H1 (cell line): ENCODE measurements around the gene C2CD4A. TPM values are rescaled to one million over a fixed set of nuclear protein-coding genes. Genes with fewer than 3 reads are reported as not detected.

Experiments
- CTCF ChIA-PET: fragments of 300-600 bp; sonication (Branson Sonifier 250); formaldehyde crosslinking; loops from one replicate; lab custom pipeline; 2021; ENCODE audit not compliant: partially characterized antibody; lab: Charles Lee
- POLR2A ChIA-PET: fragments of 300-600 bp; sonication (Branson Sonifier 250); formaldehyde crosslinking; loops from one replicate; lab custom pipeline; 2021; ENCODE audit warnings: inconsistent platforms; ENCODE audit not compliant: partially characterized antibody; lab: Charles Lee
- DNase-seq, 2 experiments: peaks; one replicate each; pipeline versions ENCODE4 v3.0.0 to v3.0.0-alpha.2; 2010 to 2022; ENCODE audit warnings: low spot score in 2 of 2, low read depth in 1 of 2, mixed read lengths in 1 of 2
- FAIRE-seq: peaks from 2 replicates; lab custom pipeline; 2011; peaks lifted over from hg19 to GRCh38; lab: Jason Lieb, UNC
- H2AFZ ChIP-seq: 2 replicates; pipeline ENCODE4 v1.8.1; 2012; ENCODE audit warnings: low read length, inconsistent platforms
- H2AK5ac ChIP-seq: 2 replicates; pipeline ENCODE4 v1.6.1; 2013; ENCODE audit warnings: low read depth, low read length
- H2BK120ac ChIP-seq: replicated peaks from 2 replicates; pipeline ENCODE3; 2013; ENCODE audit warnings: low read depth, low read length, inconsistent platforms
- H2BK12ac ChIP-seq: 2 replicates; pipeline ENCODE4 v1.6.1; 2013; ENCODE audit warnings: low read depth, low read length
- H2BK15ac ChIP-seq: 2 replicates; pipeline ENCODE4 v1.6.1; 2013; ENCODE audit warnings: low read length
- H2BK20ac ChIP-seq: 2 replicates; pipeline ENCODE4 v1.6.1; 2013; ENCODE audit warnings: low read length
- H2BK5ac ChIP-seq: 2 replicates; pipeline ENCODE4 v1.6.1; 2013; ENCODE audit warnings: low read depth, low read length
- H3K14ac ChIP-seq: 2 replicates; pipeline ENCODE4 v1.6.1; 2013; ENCODE audit warnings: inconsistent platforms; ENCODE audit not compliant: insufficient read length
- H3K18ac ChIP-seq: 2 replicates; pipeline ENCODE4 v1.6.1; 2013; ENCODE audit warnings: low read length; ENCODE audit errors: extremely low read depth
- H3K23ac ChIP-seq: 2 replicates; pipeline ENCODE4 v1.6.1; 2013; ENCODE audit warnings: inconsistent platforms; ENCODE audit not compliant: insufficient read length
- H3K23me2 ChIP-seq: 2 replicates; pipeline ENCODE4 v1.6.1; 2013; ENCODE audit warnings: low read depth, low read length
- H3K27ac ChIP-seq: 2 replicates; pipeline ENCODE4 v1.6.1; 2011; ENCODE audit warnings: low read depth, low read length, inconsistent platforms
- H3K27me3 ChIP-seq, 4 experiments: replicated peaks in 1 of 4; 1 replicate in 1 of 4; 2 replicates in 3 of 4; pipeline versions ENCODE4 v1.6.1 to v1.8.1; 2011 to 2013; ENCODE audit warnings: low read length in 3 of 4, mild to moderate bottlenecking in 3 of 4, inconsistent platforms in 2 of 4, mixed read lengths in 2 of 4, moderate library complexity in 1 of 4; ENCODE audit not compliant: control insufficient read depth in 3 of 4, insufficient read depth in 3 of 4; ENCODE audit errors: extremely low read depth in 1 of 4
- H3K36me3 ChIP-seq, 4 experiments: 2 replicates each; pipeline versions ENCODE4 v1.6.1 to v1.8.1; 2011 to 2013; ENCODE audit warnings: mild to moderate bottlenecking in 4 of 4, low read length in 3 of 4, moderate library complexity in 2 of 4, control low read depth in 1 of 4, inconsistent platforms in 1 of 4; ENCODE audit not compliant: insufficient read depth in 4 of 4, control insufficient read depth in 2 of 4
- H3K4ac ChIP-seq: replicated peaks from 2 replicates; pipeline ENCODE3; 2013; ENCODE audit warnings: low read length, low read depth, mixed read lengths, inconsistent platforms; ENCODE audit not compliant: insufficient read length
- H3K4me1 ChIP-seq, 4 experiments: replicated peaks in 1 of 4; 1 replicate in 1 of 4; 2 replicates in 3 of 4; pipeline versions ENCODE4 v1.6.1 to v1.8.1; 2011 to 2013; ENCODE audit warnings: low read length in 3 of 4, inconsistent platforms in 2 of 4, mixed read lengths in 1 of 4; ENCODE audit not compliant: insufficient read depth in 4 of 4, control insufficient read depth in 3 of 4
- H3K4me2 ChIP-seq, 2 experiments: 2 replicates each; pipeline versions ENCODE4 v1.6.1 to v1.8.1; 2011 to 2013; ENCODE audit warnings: low read depth in 2 of 2, low read length in 2 of 2, control low read depth in 1 of 2, inconsistent platforms in 1 of 2, mild to moderate bottlenecking in 1 of 2; ENCODE audit not compliant: insufficient read depth in 1 of 2
- H3K4me3 ChIP-seq, 4 experiments: fragments of 200-600, 300-600 bp in 1 of 4; sonication (generic), shearing (Covaris generic), sonication (Bioruptor Twin) in 1 of 4; 2 replicates each; pipeline versions ENCODE4 v1.5.1 to v1.8.1; 2011 to 2016; ENCODE audit warnings: low read length in 4 of 4, low read depth in 3 of 4, control low read depth in 2 of 4, inconsistent platforms in 2 of 4, mild to moderate bottlenecking in 2 of 4, mixed read lengths in 1 of 4, moderate library complexity in 1 of 4; ENCODE audit not compliant: insufficient read depth in 2 of 4; ENCODE audit errors: extremely low read depth in 1 of 4
- H3K56ac ChIP-seq: replicated peaks from 2 replicates; pipeline ENCODE3; 2013; ENCODE audit warnings: low read depth, mild to moderate bottlenecking, mixed read lengths, low read length, inconsistent platforms; ENCODE audit not compliant: insufficient read length
- H3K79me1 ChIP-seq: 2 replicates; pipeline ENCODE4 v1.6.1; 2013; ENCODE audit warnings: low read depth, low read length, control low read depth
- H3K79me2 ChIP-seq, 2 experiments: 2 replicates each; pipeline versions ENCODE4 v1.6.1 to v1.8.1; 2012 to 2013; ENCODE audit warnings: low read length in 2 of 2, mild to moderate bottlenecking in 2 of 2, inconsistent platforms in 1 of 2; ENCODE audit not compliant: insufficient read depth in 2 of 2, control insufficient read depth in 1 of 2
- H3K9ac ChIP-seq, 4 experiments: replicated peaks in 1 of 4; 1 replicate in 1 of 4; 2 replicates in 3 of 4; pipeline versions ENCODE4 v1.6.1 to v1.8.1; 2011 to 2013; ENCODE audit warnings: low read depth in 3 of 4, low read length in 3 of 4, control low read depth in 2 of 4, mild to moderate bottlenecking in 2 of 4, moderate library complexity in 2 of 4, inconsistent platforms in 1 of 4; ENCODE audit errors: extremely low read depth in 1 of 4
- H3K9me3 ChIP-seq, 2 experiments: 2 replicates each; pipeline versions ENCODE4 v1.6.1 to v1.8.1; 2012 to 2013; ENCODE audit warnings: mild to moderate bottlenecking in 2 of 2, moderate library complexity in 2 of 2, control low read depth in 1 of 2, inconsistent platforms in 1 of 2, low read depth in 1 of 2, low read length in 1 of 2, mixed read lengths in 1 of 2; ENCODE audit not compliant: insufficient read depth in 2 of 2
- H4K20me1 ChIP-seq, 2 experiments: replicated peaks in 1 of 2; 2 replicates each; pipeline versions ENCODE3 to v1.8.1; 2011 to 2013; ENCODE audit warnings: inconsistent platforms in 2 of 2, low read length in 2 of 2, mild to moderate bottlenecking in 1 of 2; ENCODE audit not compliant: insufficient read depth in 2 of 2, control insufficient read depth in 1 of 2
- H4K5ac ChIP-seq: 2 replicates; pipeline ENCODE4 v1.6.1; 2013; ENCODE audit warnings: low read length, low read depth, mixed read lengths, inconsistent platforms; ENCODE audit not compliant: insufficient read length
- H4K8ac ChIP-seq: 2 replicates; pipeline ENCODE4 v1.8.0; 2013; ENCODE audit warnings: mild to moderate bottlenecking, moderate library complexity, low read length, inconsistent platforms; ENCODE audit not compliant: insufficient read depth; ENCODE audit errors: extremely low read depth
- H4K91ac ChIP-seq: replicated peaks from 2 replicates; pipeline ENCODE3; 2013; ENCODE audit warnings: low read length, mixed read lengths, inconsistent platforms; ENCODE audit not compliant: insufficient read length
- EGR1 ChIP-seq: IDR thresholded peaks from 2 replicates; pipeline ENCODE4 v1.6.1; 2011; ENCODE audit warnings: low read depth, low read length, borderline replicate concordance
- WGBS, 2 experiments: shearing (Covaris generic) in 1 of 2; methylation state at CpG; one replicate each; pipeline versions ENCODE4 v1.1.6 to v1.1.7; 2013 to 2015; ENCODE audit warnings: low lambda C conversion rate in 2 of 2, mixed read lengths in 2 of 2, inconsistent platforms in 1 of 2, low coverage in 1 of 2, missing lambda C conversion rate in 1 of 2; ENCODE audit not compliant: insufficient replicate concordance in 2 of 2, insufficient coverage in 1 of 2, insufficient read length in 1 of 2; ENCODE audit errors: extremely low coverage in 1 of 2, missing lambda C conversion rate in 1 of 2; 5-methylcytosine and 5-hydroxymethylcytosine counted together
- polyA plus RNA-seq, 7 experiments: library from polyadenylated mRNA; depleted of rRNA in 3 of 7; stranded (reverse) in 5 of 7; unstranded in 2 of 7; fragments of >200 nt in 5 of 7; fragments of 200-250 nt in 2 of 7; gene quantifications; 1 replicate in 5 of 7; 2 replicates in 1 of 7; 4 replicates in 1 of 7; pipeline versions ENCODE4 v1.2.1 to v1.2.3, GENCODE V29; 2011 to 2013; ENCODE audit warnings: missing spikeins in 2 of 7, mixed read lengths in 2 of 7
- total RNA-seq: library from RNA; stranded (reverse); fragmentation: NEBNext Ultra II Directional; extraction: Animal tissue kit (Norgen Biotek cat#: 25700); gene quantifications from 2 replicates; pipeline ENCODE4 v1.2.1, GENCODE V29; 2021

The C2CD4A gene
- total and polyA plus RNA-seq, 2 of the 8 experiments (the other 6 are each of a cell fraction or from before 2014, with no cell fraction given) = not detected

DNA sequence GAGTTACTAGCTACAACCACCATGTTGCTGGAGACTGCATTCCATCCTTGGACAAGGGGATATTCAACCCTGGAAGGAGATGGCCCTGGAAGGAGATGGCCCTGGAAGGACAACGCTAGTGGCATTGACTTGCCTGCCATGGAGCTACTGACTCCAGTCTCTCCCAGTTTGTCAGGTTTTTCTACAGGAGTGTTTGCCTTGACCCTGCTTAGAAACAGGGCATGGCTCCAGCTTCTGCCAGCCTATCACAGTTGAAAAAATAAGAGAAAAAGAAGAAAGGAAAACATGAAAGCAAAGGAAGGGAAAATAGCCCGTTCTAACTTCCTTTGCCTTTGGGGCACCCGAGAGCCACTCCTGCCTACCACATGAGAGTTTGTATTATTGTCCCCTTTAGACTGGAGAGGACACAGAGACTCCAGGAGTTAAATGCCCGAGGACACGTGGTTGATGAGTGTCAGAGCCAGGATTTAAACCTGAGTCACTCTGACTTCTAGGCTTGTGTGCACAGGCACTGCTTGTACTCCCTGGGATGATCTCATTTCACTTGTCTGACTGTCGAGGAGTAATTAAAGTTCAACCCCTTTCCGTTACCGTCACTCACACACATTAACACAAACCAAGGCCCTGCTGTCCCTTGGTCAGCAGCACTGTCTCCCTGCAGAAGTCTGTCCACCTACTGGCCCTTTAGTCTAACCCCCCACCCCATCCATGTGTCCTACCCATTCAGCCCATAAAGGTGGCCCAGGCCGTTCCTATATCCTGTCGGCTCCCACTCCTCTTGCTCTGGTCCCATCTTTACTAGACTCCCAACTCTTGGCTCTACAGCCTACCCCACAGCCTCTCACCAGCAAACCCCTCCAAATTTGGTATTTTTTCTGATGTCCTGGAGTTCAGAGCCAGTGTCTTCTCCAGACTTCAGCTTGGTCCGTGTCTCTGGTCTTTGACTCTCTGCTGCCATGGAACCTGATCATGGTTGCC, 46.1 kb downstream of the C2CD4A start:
- H2BK15ac ChIP-seq = no peak overlapping the region
- no peaks in the 10 kb centered on the region for H4K20me1 ChIP-seq
- H2AFZ ChIP-seq = no peak overlapping the region
- H3K4me3 ChIP-seq = no peak overlapping the region
- H4K8ac ChIP-seq = no peak overlapping the region
- no peak overlapping the region for H4K91ac ChIP-seq
- H3K4me1 ChIP-seq = no peaks in the 10 kb centered on the region
- H2BK12ac ChIP-seq = no peak overlapping the region
- no peak overlapping the region for H3K56ac ChIP-seq
- H2BK5ac ChIP-seq = no peak overlapping the region
- no peaks in the 10 kb centered on the region for H3K36me3 ChIP-seq
- DNase-seq (no peak), FAIRE-seq (no peak)
- H3K9ac ChIP-seq = no peak overlapping the region
- H3K27ac ChIP-seq = no peak overlapping the region
- no peaks in the 10 kb centered on the region for H3K79me1 ChIP-seq
- no peaks in the 10 kb centered on the region for H3K23me2 ChIP-seq
- H3K23ac ChIP-seq = no peak overlapping the region
- H2BK120ac ChIP-seq = no peak overlapping the region
- H3K4me2 ChIP-seq = no peak overlapping the region
- H4K5ac ChIP-seq = no peak overlapping the region
- H3K27me3 ChIP-seq = no peaks in the 10 kb centered on the region
- H3K79me2 ChIP-seq = no peaks in the 10 kb centered on the region
- 81% methylated on average over 11 of the region's 11 CpGs; no CpG with 5 or more reads in 1 of the 2 experiments for WGBS, 2 experiments
- no peaks in the 10 kb centered on the region for H3K9me3 ChIP-seq
- CTCF ChIA-PET = interaction anchor here (0.9 to 2.0 kb wide), 4 partner anchors 8 to 24 kb away, joined by 3 to 6 read pairs (median 3); no protein-coding TSS in a partner anchor
- no peak for TF ChIP-seq EGR1
- TF ChIP-seq, all 59 proteins: peak for 0
- no peak overlapping the region for H2BK20ac ChIP-seq
- POLR2A ChIA-PET = no interaction called here
- no peak overlapping the region for H3K18ac ChIP-seq
- H3K4ac ChIP-seq = no peak overlapping the region
- H2AK5ac ChIP-seq = no peak overlapping the region
- H3K14ac ChIP-seq = no peak overlapping the region
